ENCODE results near the gene PEX11G. TPM values are rescaled to one million over a fixed set of nuclear protein-coding genes. Genes with fewer than 3 reads are reported as not detected.

The PEX11G gene
- total RNA-seq, 1 donor: 2.9 TPM

DNA sequence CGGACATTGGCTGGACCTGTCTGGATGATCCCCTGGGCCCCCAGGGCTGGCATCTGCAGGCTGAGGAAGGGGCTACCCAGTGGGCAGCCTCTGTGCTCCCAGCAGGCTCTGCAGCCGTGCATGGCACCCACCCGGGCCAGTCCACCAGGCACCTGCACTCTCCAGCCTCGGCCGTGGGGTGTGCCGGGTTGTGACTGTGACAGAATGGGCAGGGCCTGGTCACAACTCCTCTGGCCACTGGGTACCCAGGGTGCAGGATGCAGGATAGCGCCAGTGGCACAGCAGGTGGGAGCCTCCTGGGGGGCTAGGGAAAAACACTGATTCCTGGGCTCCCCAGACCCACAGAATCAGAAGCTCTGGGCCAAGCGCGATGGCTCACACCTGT is 10.0 kb downstream of the PEX11G start:
- Histone ChIP-seq H3K27me3 (ENCODE audit: insufficient read depth, low read length) (no peaks in the 10 kb centered on the region), H3K4me1 (ENCODE audit: insufficient read depth, low read length) (peaks cover 12% of the 10 kb centered on the region), H3K27ac (ENCODE audit: low read depth, low read length) (no peak overlapping the region), H3K79me2 (ENCODE audit: insufficient read depth, low read length) (no peaks in the 10 kb centered on the region), H4K20me1 (ENCODE audit: insufficient read depth, low read length) (no peaks in the 10 kb centered on the region), H3K4me3 (ENCODE audit: insufficient read depth, low read length) (no peak overlapping the region), H2AFZ (ENCODE audit: low read length) (no peak overlapping the region), H3K4me2 (ENCODE audit: insufficient read depth, low read length) (no peak overlapping the region), H3K36me3 (ENCODE audit: insufficient read depth, low read length) (no peaks in the 10 kb centered on the region), H3K9me3 (ENCODE audit: low read depth, low read length) (no peaks in the 10 kb centered on the region)
- no peak for TF ChIP-seq CTCF (IDR thresholded peaks at IDR 0.05; ENCODE audit: extremely low read depth, low read depth, low read length)
- peak; percentile 78 for DNase-seq (ENCODE audit: insufficient read length, low spot score, missing footprints)

DNA sequence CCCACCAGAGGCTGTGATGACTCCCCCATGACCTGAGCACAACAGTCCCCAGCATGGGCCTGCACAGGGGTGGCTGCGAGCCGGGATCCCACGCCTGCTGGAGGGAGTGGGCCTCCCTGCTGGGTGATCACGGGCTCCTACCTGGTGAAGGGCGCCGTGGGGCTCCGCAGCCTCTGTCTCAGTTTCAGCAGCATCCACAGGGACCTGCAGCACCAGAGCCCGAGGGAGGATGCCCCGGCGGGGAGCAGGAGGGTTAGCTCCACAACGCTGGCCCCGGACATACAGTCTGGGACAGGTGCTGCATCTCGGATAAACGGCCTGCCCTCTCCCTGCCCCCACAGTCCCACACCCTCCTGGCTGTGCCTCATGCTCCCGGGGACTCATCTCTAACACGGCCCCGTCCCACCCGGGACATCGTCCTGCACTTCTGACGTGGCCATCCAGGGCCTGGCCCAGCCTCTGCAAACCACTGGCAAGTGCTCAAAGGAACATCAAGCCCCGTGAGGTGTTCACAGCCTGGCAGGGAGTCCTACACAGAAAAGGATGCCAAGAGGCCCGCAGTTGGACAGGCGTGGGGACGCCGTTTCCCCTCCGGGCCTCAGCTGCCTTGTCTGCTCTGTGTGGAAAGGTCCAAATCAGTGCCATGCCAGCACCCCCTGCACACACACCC is 10.5 kb downstream of the PEX11G start:
- Histone ChIP-seq H2AFZ (ENCODE audit: low read length) (no peak overlapping the region), H3K4me2 (ENCODE audit: insufficient read depth, low read length) (no peak overlapping the region), H3K4me1 (ENCODE audit: insufficient read depth, low read length) (peaks cover 12% of the 10 kb centered on the region), H3K27ac (ENCODE audit: low read depth, low read length) (no peak overlapping the region), H3K4me3 (ENCODE audit: insufficient read depth, low read length) (no peak overlapping the region), H3K36me3 (ENCODE audit: insufficient read depth, low read length) (no peaks in the 10 kb centered on the region), H3K27me3 (ENCODE audit: insufficient read depth, low read length) (no peaks in the 10 kb centered on the region), H4K20me1 (ENCODE audit: insufficient read depth, low read length) (no peaks in the 10 kb centered on the region), H3K9me3 (ENCODE audit: low read depth, low read length) (no peaks in the 10 kb centered on the region), H3K79me2 (ENCODE audit: insufficient read depth, low read length) (no peaks in the 10 kb centered on the region)
- DNase-seq (ENCODE audit: insufficient read length, low spot score, missing footprints): peak; percentile 89
- TF ChIP-seq CTCF (IDR thresholded peaks at IDR 0.05; ENCODE audit: extremely low read depth, low read depth, low read length): no peak

GRCh38 chr19:7477758-7478157 is 11.1 kb downstream of the PEX11G start:
- no peak for TF ChIP-seq CTCF (IDR thresholded peaks at IDR 0.05; ENCODE audit: extremely low read depth, low read depth, low read length)
- Histone ChIP-seq H3K79me2 (ENCODE audit: insufficient read depth, low read length) (no peaks in the 10 kb centered on the region), H3K9me3 (ENCODE audit: low read depth, low read length) (no peaks in the 10 kb centered on the region), H3K4me3 (ENCODE audit: insufficient read depth, low read length) (no peak overlapping the region), H3K27ac (ENCODE audit: low read depth, low read length) (no peak overlapping the region), H3K36me3 (ENCODE audit: insufficient read depth, low read length) (no peaks in the 10 kb centered on the region), H4K20me1 (ENCODE audit: insufficient read depth, low read length) (no peaks in the 10 kb centered on the region), H3K27me3 (ENCODE audit: insufficient read depth, low read length) (no peaks in the 10 kb centered on the region), H3K4me2 (ENCODE audit: insufficient read depth, low read length) (no peak overlapping the region), H2AFZ (ENCODE audit: low read length) (no peak overlapping the region), H3K4me1 (ENCODE audit: insufficient read depth, low read length) (peaks cover 12% of the 10 kb centered on the region)
- peak; percentile 69 for DNase-seq (ENCODE audit: insufficient read length, low spot score, missing footprints)

DNA sequence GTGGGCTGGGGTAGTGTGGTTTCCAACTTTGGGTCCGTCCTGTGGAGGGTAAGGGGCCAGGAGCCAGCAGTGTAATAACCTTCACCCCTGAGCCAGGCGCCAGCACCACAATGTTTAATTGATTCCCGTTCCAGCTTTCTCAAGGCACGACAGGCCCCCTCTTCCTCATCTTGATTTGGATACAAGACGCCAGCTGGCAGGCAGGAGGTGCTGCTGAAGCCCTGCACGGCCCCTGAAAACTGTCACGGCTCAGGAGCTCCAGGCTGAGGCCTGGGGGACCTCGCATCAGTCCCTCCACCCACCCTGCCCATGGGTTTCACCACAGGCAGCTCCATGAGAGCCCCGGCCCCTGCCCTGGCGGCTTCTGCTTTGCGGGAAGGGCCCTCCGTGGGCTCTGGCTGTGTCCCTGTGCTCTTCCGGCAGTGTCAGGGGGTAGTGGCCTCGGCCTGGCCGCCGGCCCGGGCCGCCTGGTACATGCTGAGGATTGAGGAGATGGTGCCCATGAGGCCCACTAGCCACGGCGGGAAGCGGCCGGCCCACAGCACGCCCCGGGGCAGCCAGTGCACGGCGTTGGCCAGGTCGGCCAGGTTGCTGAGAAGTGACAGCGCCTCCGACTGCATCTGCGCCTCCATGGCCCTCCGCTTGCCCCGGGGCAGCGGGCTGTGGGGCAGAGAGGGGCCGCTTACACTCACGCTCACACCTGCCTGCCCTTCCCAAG is 11.9 kb downstream of the PEX11G start:
- TF ChIP-seq CTCF (IDR thresholded peaks at IDR 0.05; ENCODE audit: extremely low read depth, low read depth, low read length): no peak
- Histone ChIP-seq H2AFZ (ENCODE audit: low read length) (no peak overlapping the region), H3K9me3 (ENCODE audit: low read depth, low read length) (no peaks in the 10 kb centered on the region), H3K79me2 (ENCODE audit: insufficient read depth, low read length) (no peaks in the 10 kb centered on the region), H3K36me3 (ENCODE audit: insufficient read depth, low read length) (peaks cover 3% of the 10 kb centered on the region), H3K4me2 (ENCODE audit: insufficient read depth, low read length) (no peak overlapping the region), H3K4me1 (ENCODE audit: insufficient read depth, low read length) (peaks cover 12% of the 10 kb centered on the region), H3K27me3 (ENCODE audit: insufficient read depth, low read length) (no peaks in the 10 kb centered on the region), H3K27ac (ENCODE audit: low read depth, low read length) (no peak overlapping the region), H3K4me3 (ENCODE audit: insufficient read depth, low read length) (no peak overlapping the region), H4K20me1 (ENCODE audit: insufficient read depth, low read length) (peaks cover 1% of the 10 kb centered on the region)
- DNase-seq (ENCODE audit: insufficient read length, low spot score, missing footprints): peak; percentile 85

Data from osteoblast (primary cell).